Type B pancreatic cell (in vitro differentiated cells): ENCODE measurements around the gene CCR7. TPM values are rescaled to one million over a fixed set of nuclear protein-coding genes. Genes with fewer than 3 reads are reported as not detected.
"Not testable (repeated sequence)": the region's sequence is repeated elsewhere in the genome, so short reads cannot be mapped to it uniquely, and the experiment has no call there.

Source experiments
- DNase-seq: peaks from one replicate; pipeline ENCODE4 v3.0.0; 2021; ENCODE audit warnings: mixed read lengths; ENCODE audit not compliant: unreplicated experiment; ENCODE audit errors: extremely low spot score
- H3K27ac Mint-ChIP-seq: 2 replicates; pipeline ENCODE4 v1.8.0; 2021; ENCODE audit warnings: mild to moderate bottlenecking, mixed read lengths
- H3K27me3 Mint-ChIP-seq: 2 replicates; pipeline ENCODE4 v1.8.0; 2021; ENCODE audit warnings: mixed read lengths
- H3K36me3 Mint-ChIP-seq: 2 replicates; pipeline ENCODE4 v1.8.0; 2021; ENCODE audit warnings: mixed read lengths
- H3K4me1 Mint-ChIP-seq: one replicate; pipeline ENCODE4 v1.8.0; 2021; ENCODE audit warnings: mixed read lengths; ENCODE audit not compliant: unreplicated experiment
- H3K4me3 Mint-ChIP-seq: 2 replicates; pipeline ENCODE4 v1.8.0; 2021; ENCODE audit warnings: mild to moderate bottlenecking, mixed read lengths
- H3K9me3 Mint-ChIP-seq: 2 replicates; pipeline ENCODE4 v1.8.0; 2021; ENCODE audit warnings: mixed read lengths
- total RNA-seq: library from RNA; stranded (reverse); gene quantifications from 2 replicates; pipeline ENCODE4 v1.2.1, GENCODE V29; 2021; ENCODE audit warnings: low replicate concordance
- TF ChIP-seq, protein P1 (sequence below): fragments of 200-600 bp; sonication (generic); conservative IDR thresholded peaks from 2 replicates; pipeline ENCODE4 v1.5.0; 2021; ENCODE audit warnings: antibody characterized with exemption, mild to moderate bottlenecking

Gene CCR7
- total RNA-seq, 1 donor from 2014 or later: not detected

DNA sequence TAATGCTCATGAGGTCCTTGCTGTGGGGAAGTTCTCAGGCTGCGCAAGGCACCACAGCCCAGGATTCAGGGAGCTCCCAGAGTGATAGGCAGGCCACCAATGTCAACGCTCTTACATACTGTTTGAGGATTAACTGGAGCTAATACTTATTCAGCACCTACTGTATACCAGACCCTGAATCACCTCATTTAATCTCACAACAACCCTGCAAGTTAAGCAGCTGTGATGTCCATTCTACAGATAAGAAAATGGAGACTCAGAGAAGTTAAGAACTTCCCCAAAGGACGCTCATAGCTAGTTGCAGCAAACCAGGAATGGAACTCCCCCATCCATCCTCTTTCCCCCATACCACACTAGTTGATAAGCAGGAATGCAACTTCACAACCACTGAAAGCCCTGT lies 25.5 kb upstream of the CCR7 start:
- peaks cover 6% of the 10 kb centered on the region for H3K9me3 Mint-ChIP-seq

DNA sequence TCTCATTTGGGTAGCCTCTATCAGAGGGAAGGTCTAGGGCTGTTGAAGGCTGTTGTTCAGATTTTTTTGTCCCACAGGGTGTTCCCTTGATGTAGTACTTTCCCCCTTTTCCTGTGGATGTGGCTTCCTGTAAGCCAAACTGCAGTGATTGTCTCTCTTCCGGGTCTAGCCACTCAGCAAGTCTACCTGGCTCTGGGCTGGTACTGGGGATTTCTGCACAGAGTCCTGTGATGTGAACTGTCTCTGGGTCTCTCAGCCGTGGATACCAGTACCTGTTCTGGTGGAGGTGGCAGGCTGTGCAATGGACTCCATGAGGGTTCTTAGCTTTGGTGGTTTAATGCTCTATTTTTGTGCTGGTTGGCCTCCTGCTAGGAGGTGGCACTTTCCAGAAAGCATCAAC lies 23.3 kb upstream of the CCR7 start:
- peaks cover 13% of the 10 kb centered on the region for H3K27me3 Mint-ChIP-seq
- no peak overlapping the region for H3K4me3 Mint-ChIP-seq
- H3K27ac Mint-ChIP-seq: no peak overlapping the region
- TF ChIP-seq, protein P1, sequence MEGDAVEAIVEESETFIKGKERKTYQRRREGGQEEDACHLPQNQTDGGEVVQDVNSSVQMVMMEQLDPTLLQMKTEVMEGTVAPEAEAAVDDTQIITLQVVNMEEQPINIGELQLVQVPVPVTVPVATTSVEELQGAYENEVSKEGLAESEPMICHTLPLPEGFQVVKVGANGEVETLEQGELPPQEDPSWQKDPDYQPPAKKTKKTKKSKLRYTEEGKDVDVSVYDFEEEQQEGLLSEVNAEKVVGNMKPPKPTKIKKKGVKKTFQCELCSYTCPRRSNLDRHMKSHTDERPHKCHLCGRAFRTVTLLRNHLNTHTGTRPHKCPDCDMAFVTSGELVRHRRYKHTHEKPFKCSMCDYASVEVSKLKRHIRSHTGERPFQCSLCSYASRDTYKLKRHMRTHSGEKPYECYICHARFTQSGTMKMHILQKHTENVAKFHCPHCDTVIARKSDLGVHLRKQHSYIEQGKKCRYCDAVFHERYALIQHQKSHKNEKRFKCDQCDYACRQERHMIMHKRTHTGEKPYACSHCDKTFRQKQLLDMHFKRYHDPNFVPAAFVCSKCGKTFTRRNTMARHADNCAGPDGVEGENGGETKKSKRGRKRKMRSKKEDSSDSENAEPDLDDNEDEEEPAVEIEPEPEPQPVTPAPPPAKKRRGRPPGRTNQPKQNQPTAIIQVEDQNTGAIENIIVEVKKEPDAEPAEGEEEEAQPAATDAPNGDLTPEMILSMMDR: no peak
- DNase-seq: no peak
- H3K4me1 Mint-ChIP-seq: no peaks in the 10 kb centered on the region
- peaks cover 12% of the 10 kb centered on the region for H3K9me3 Mint-ChIP-seq
- H3K36me3 Mint-ChIP-seq: no peaks in the 10 kb centered on the region

More for the DNA sequence above, 25.5 kb upstream of the CCR7 start:
- no peaks in the 10 kb centered on the region for H3K36me3 Mint-ChIP-seq
- H3K4me1 Mint-ChIP-seq: no peaks in the 10 kb centered on the region
- no peak overlapping the region for H3K27ac Mint-ChIP-seq
- DNase-seq: no peak
- TF ChIP-seq, protein P1: no peak
- no peak overlapping the region for H3K4me3 Mint-ChIP-seq
- peaks cover 11% of the 10 kb centered on the region for H3K27me3 Mint-ChIP-seq

DNA sequence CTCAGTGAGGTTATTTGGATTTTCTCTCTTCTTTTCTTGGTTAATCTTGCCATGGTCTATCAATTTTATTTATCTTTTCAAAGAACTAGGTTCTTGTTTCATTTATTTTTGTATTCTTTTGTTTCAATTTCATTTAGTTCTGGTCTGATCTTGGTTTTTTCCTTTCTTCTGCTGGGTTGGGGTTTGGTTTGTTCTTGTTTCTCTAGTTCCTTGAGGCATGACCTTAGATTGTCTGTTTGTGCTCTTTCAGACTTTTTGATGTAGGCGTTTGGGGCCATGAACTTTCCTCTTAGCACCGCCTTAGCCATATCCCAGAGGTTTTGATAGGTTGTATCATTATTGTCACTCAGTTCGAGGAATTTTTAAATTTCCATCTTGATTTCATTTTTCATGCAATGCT lies 21.0 kb upstream of the CCR7 start:
- not testable (repeated sequence) for H3K4me1 Mint-ChIP-seq, H3K4me3 Mint-ChIP-seq, H3K27ac Mint-ChIP-seq, DNase-seq, H3K36me3 Mint-ChIP-seq
- Mint-ChIP-seq H3K9me3 (peaks cover 12% of the 10 kb centered on the region), H3K27me3 (peaks cover 21% of the 10 kb centered on the region)

DNA sequence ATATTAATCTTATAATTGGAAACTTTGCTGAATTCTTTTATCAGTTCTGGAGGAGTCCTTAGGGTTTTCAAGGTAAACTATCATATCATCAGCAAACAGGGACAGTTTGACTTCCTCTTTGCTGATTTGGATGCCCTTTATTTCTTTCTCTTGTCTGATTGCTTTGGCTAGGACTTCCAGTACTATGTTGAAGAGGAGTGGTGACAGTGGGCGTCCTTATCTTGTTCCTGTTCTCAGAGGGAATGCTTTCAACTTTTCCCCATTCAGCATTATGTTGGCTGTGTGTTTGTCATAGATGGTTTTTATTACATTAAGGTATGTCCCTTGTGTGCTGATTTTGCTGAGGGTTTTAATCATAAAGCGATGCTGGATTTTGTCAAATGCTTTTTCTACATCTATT lies 19.7 kb upstream of the CCR7 start:
- H3K36me3 Mint-ChIP-seq, H3K4me1 Mint-ChIP-seq, DNase-seq, H3K4me3 Mint-ChIP-seq, H3K9me3 Mint-ChIP-seq, H3K27ac Mint-ChIP-seq: not testable (repeated sequence)
- H3K27me3 Mint-ChIP-seq: peaks cover 21% of the 10 kb centered on the region

DNA sequence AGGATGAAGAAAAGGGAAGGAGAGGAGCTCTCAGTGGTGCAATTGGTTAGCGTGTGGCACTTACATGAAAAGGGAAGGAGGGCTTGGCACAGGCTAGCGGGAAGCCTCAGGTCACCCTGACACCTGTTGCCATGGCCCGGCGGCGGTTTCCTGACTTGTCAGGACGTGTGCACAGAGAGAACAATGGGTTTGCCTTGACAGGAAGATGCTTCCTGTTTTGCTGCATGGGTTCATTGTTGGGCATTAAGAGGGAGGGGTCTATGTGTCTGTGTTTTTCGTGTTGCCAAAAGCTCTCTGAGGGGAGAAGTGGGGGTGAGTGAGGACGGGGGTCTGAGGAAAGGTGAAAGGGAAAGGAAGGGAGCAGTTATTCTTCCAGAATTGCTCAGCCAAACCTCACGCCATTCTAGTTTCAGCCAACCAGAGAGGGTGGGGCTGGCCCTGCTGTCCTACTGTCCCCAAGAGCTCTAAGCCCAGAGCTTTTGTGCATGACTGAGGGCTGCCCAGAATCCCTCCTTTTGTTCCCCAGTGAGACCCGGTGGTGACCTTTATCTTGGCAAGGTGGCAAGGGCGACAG lies 17.1 kb upstream of the CCR7 start:
- DNase-seq: no peak
- H3K27ac Mint-ChIP-seq: no peak overlapping the region
- H3K4me3 Mint-ChIP-seq: no peak overlapping the region
- no peaks in the 10 kb centered on the region for H3K36me3 Mint-ChIP-seq
- H3K4me1 Mint-ChIP-seq: no peaks in the 10 kb centered on the region
- TF ChIP-seq, protein P1: no peak
- peaks cover 15% of the 10 kb centered on the region for H3K27me3 Mint-ChIP-seq
- H3K9me3 Mint-ChIP-seq: peaks cover 6% of the 10 kb centered on the region

DNA sequence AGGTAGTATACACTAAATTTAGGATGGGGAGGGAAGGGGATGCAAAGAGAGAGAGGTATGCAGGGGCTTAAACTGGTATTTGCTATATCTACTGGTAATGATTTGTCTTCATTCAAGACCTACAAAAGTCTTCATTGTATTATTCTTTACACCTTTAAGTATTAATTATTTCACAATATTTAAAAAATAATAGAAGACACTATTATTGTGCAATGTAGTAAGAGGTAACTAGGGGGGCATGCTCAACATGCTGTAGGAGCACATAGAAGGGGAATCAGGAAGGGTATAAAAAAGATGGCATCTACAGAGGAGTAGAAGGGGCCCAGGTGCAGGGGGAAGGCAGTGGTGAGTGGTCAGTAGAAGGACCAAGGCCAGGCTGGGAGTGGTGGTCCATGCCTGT lies 14.9 kb upstream of the CCR7 start:
- H3K27ac Mint-ChIP-seq: no peak overlapping the region
- H3K27me3 Mint-ChIP-seq: peaks cover 14% of the 10 kb centered on the region
- H3K4me3 Mint-ChIP-seq: no peak overlapping the region
- H3K9me3 Mint-ChIP-seq: peaks cover 6% of the 10 kb centered on the region
- H3K4me1 Mint-ChIP-seq: no peaks in the 10 kb centered on the region
- no peaks in the 10 kb centered on the region for H3K36me3 Mint-ChIP-seq
- no peak for DNase-seq
- TF ChIP-seq, protein P1: no peak

DNA sequence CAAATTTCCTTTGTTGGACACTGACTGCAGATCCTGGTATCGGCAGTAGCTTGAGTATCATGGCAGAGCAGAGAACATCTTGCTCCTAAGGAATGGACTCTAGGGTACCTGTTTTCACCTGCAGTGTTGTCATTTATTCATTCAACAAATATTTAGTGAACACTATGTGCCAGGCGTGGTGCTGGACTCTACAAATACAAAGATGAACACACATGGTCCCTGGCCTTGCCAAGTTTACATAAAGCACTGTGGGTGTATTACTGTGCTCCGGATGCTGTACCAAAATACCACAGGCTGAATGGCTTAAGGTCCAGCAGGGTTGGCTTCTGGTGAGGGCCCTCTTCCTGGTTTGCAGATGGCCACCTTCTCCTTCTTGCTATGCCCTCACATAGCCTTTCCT lies 14.2 kb upstream of the CCR7 start:
- TF ChIP-seq, protein P1: no peak

More for the DNA sequence above, 14.2 kb upstream of the CCR7 start:
- DNase-seq: no peak
- H3K4me3 Mint-ChIP-seq: no peak overlapping the region
- no peak overlapping the region for H3K27ac Mint-ChIP-seq
- H3K27me3 Mint-ChIP-seq: peaks cover 14% of the 10 kb centered on the region
- no peaks in the 10 kb centered on the region for H3K4me1 Mint-ChIP-seq
- H3K9me3 Mint-ChIP-seq: peaks cover 8% of the 10 kb centered on the region
- H3K36me3 Mint-ChIP-seq: no peaks in the 10 kb centered on the region
